ENCODE results near the gene CLP1. TPM values are rescaled to one million over a fixed set of nuclear protein-coding genes. Genes with fewer than 3 reads are reported as not detected.

Gene CLP1
- total and polyA plus RNA-seq, 7 experiments from 2014 or later = 10.1 to 18.5 (median 13.3) TPM

DNA sequence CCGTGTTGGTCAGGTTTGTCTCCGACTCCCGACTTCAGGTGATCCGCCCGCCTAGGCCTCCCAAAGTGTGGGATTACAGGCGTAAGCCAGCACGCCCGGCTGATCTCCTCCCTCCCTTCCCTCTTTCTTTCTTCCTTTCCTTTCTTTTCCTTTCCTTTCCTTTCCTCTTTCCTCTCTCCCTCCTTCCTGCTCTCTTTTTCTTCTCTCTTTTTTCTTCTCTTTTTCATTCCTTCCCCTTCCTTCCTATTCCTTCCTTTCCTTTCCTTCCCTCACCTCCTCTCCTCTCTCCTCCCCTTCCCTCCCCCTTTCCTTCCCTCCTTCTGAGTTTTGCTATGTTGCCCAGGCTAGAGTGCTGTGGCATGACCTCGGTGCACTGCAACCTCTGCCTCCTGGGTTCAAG is 6.4 kb downstream of the CLP1 start:
- intact Hi-C loops (cut with micrococcal nuclease) = loop anchor here in 1 of 2 donors (5.0 kb wide), 1 partner anchor 623 kb away; no protein-coding TSS in a partner anchor
- no peak overlapping the region for H3K4me3 Mint-ChIP-seq

DNA sequence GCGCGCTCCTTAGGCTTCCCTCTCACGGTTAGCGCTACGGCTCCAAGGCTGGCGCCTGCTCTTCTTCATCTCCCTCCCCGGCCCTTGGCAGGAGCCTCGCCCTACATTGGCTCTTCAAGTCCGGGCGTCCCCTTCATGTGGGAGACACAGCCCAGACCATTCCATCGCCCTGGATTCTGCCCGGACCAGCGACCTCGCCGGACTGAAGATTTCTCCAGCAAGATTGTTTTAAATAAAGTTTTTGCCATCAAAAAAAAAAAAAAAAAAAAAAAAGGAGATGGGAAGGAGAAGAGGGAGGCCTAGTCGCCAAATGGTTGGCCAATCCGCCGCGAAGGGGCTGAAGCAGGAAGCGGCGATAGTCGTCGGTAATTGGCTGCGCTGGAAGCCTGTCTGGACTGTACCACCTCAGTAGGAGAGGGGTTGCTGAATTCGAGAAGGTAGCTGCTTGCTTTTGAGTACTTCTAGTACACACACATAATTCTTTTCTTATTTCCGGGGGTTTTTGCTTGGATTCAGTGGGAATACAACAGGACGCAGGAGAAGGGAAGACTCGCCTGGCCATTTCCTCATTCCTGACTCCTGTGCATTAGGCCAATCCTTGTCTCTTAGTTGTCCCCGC is 9.7 kb downstream of the CLP1 start:
- H3K4me1 ChIP-seq (ENCODE audit: control insufficient read depth in 2 of 2, insufficient read depth in 2 of 2, low read length in 2 of 2) = peaks cover 25 to 28% of the 10 kb centered on the region in 2 donors
- peaks cover 3 to 13% (median 7%) of the 10 kb centered on the region in 5 donors for H3K36me3 Mint-ChIP-seq
- peak overlapping the region; percentile 84 to 100 (median 91) for H3K4me3 Mint-ChIP-seq
- H3K27me3 Mint-ChIP-seq = no peaks in the 10 kb centered on the region
- intact Hi-C loops (cut with micrococcal nuclease) = loop anchor here (1.0 to 5.0 kb wide), 17 partner anchors 10 to 1950 kb away; partner anchors contain the start of genes CLP1 (in 2 of the 2), MED19 (in 2 of the 2), SELENOH (in 2 of the 2) and SSRP1 (in 2 of the 2)
- H3K27ac Mint-ChIP-seq = peak overlapping the region; percentile 97 to 100 (median 98)
- peaks cover 0 to 14% (median 6%) of the 10 kb centered on the region in 3 experiments for H3K36me3 ChIP-seq (ENCODE audit: control insufficient read depth in 2 of 3, insufficient read depth in 3 of 3, low read length in 3 of 3)
- peak overlapping the region; percentile 87 for H3K4me3 ChIP-seq (ENCODE audit: low read length)
- H3K27ac ChIP-seq (ENCODE audit: low read depth, low read length) = peak overlapping the region; percentile 97
- ATAC-seq (peak; percentile 80), DNase-seq (peak; percentile 68 to 99 (median 97))
- ChIA-PET CTCF (interaction anchor here (1.0 to 1.7 kb wide), 3 partner anchors 9 to 140 kb away, joined by 3 to 4 read pairs (median 4); no protein-coding TSS in a partner anchor), POLR2A (interaction anchor here (0.6 to 2.0 kb wide), 13 partner anchors 9 to 1939 kb away, joined by 3 to 13 read pairs (median 4); partner anchors contain the start of genes CLP1, MED19, SELENOH and TMX2)
- no peaks in the 10 kb centered on the region for H3K27me3 ChIP-seq (ENCODE audit: control insufficient read depth in 2 of 2, insufficient read depth in 2 of 2, low read length in 2 of 2)
- no peaks in the 10 kb centered on the region for H3K9me3 ChIP-seq (ENCODE audit: control insufficient read depth in 2 of 3, low read length in 3 of 3)
- peaks cover 34 to 61% (median 48%) of the 10 kb centered on the region in 7 donors for H3K4me1 Mint-ChIP-seq
- H3K9me3 Mint-ChIP-seq = peaks cover 0 to 13% (median 0%) of the 10 kb centered on the region in 11 donors

More for the DNA sequence above, 6.4 kb downstream of the CLP1 start:
- Mint-ChIP-seq H3K4me1 (peaks cover 14 to 47% (median 36%) of the 10 kb centered on the region in 7 donors), H3K27ac (no peak overlapping the region), H3K27me3 (no peaks in the 10 kb centered on the region), H3K36me3 (peaks cover 9 to 26% (median 15%) of the 10 kb centered on the region in 5 donors), H3K9me3 (peaks cover 0 to 13% (median 0%) of the 10 kb centered on the region in 11 donors)
- Histone ChIP-seq H3K4me3 (ENCODE audit: low read length) (no peak overlapping the region), H3K4me1 (ENCODE audit: control insufficient read depth in 2 of 2, insufficient read depth in 2 of 2, low read length in 2 of 2) (peaks cover 1 to 7% of the 10 kb centered on the region in 2 donors), H3K9me3 (ENCODE audit: control insufficient read depth in 2 of 3, low read length in 3 of 3) (no peaks in the 10 kb centered on the region), H3K27ac (ENCODE audit: low read depth, low read length) (no peak overlapping the region), H3K27me3 (ENCODE audit: control insufficient read depth in 2 of 2, insufficient read depth in 2 of 2, low read length in 2 of 2) (no peaks in the 10 kb centered on the region), H3K36me3 (ENCODE audit: control insufficient read depth in 2 of 3, insufficient read depth in 3 of 3, low read length in 3 of 3) (peaks cover 16 to 42% (median 22%) of the 10 kb centered on the region in 3 experiments)
- POLR2A ChIA-PET = no interaction called here
- no peak for ATAC-seq
- CTCF ChIA-PET = interaction anchor here (1.1 kb wide), 1 partner anchor 137 kb away, joined by 3 read pairs; no protein-coding TSS in a partner anchor
- DNase-seq = no peak

DNA sequence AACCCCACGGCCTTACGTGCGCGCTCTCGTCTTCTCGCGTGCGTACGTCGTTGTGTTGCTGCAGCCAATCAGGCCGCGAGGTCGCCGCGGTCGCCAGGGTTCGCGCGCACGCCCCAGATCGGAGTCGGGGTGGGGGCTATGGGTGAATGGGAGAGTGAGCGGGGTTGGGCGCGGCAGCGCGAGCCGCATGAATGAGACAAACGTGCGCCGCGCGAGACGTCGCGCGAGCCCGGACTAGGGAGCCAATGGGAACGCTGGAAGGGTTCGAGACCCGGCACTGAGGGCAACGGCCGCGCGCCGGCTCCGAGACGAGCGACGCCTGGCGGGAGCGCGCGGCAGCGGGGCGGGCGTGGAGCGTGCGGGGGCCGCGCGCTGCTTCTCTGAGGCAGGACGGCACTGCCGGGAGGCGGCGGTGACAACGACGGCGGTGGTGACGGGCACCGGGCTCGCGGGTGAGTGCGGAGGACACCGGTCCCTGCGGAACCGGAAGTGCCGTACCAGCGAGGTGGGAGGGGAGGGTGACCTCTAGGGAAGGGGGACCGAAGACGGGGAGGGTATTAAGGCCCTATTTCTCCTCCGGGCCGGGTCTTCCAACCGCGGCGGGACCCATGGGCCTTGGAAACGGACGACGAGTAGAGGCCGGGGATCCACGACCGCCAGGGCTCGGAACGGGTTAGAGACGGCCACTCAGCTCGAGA is 10.3 kb downstream of the CLP1 start, which contains the start of gene ZDHHC5:
Gene ZDHHC5 (plus strand): TSS at position 379 of the 698 bp plus-strand sequence. CDS start 4,977 bp downstream, outside the sequence.
- Mint-ChIP-seq H3K27me3 (no peaks in the 10 kb centered on the region), H3K27ac (peak within 1 kb of the TSS; percentile 97 to 100 (median 98)), H3K4me3 (peak within 1 kb of the TSS; percentile 84 to 100 (median 91)), H3K36me3 (peaks cover 3 to 11% (median 4%) of the 10 kb centered on the region in 5 donors), H3K4me1 (peaks cover 35 to 62% (median 50%) of the 10 kb centered on the region in 7 donors), H3K9me3 (peaks cover 0 to 13% (median 0%) of the 10 kb centered on the region in 11 donors)
- no peaks in the 10 kb centered on the region for H3K9me3 ChIP-seq (ENCODE audit: control insufficient read depth in 2 of 3, low read length in 3 of 3)
- peak within 1 kb of the TSS; percentile 97 for H3K27ac ChIP-seq (ENCODE audit: low read depth, low read length)
- DNase-seq = peak; percentile 92 to 100 (median 100)
- peaks cover 25 to 28% of the 10 kb centered on the region in 2 donors for H3K4me1 ChIP-seq (ENCODE audit: control insufficient read depth in 2 of 2, insufficient read depth in 2 of 2, low read length in 2 of 2)
- intact Hi-C loops (cut with micrococcal nuclease) = loop anchor here (1.0 to 5.0 kb wide), 18 partner anchors 11 to 1949 kb away; partner anchors contain the start of genes CLP1 (in 2 of the 2), MED19 (in 2 of the 2), SELENOH (in 2 of the 2) and SSRP1 (in 2 of the 2)
- peaks cover 0 to 14% (median 10%) of the 10 kb centered on the region in 3 experiments for H3K36me3 ChIP-seq (ENCODE audit: control insufficient read depth in 2 of 3, insufficient read depth in 3 of 3, low read length in 3 of 3)
- no peaks in the 10 kb centered on the region for H3K27me3 ChIP-seq (ENCODE audit: control insufficient read depth in 2 of 2, insufficient read depth in 2 of 2, low read length in 2 of 2)
- POLR2A ChIA-PET = interaction anchor here (0.6 to 2.0 kb wide), 15 partner anchors 9 to 1938 kb away, joined by 3 to 13 read pairs (median 4); partner anchors contain the start of genes CLP1, MED19, SELENOH and TMX2
- CTCF ChIA-PET = interaction anchor here (1.7 kb wide), 1 partner anchor 141 kb away, joined by 4 read pairs; no protein-coding TSS in a partner anchor
- peak; percentile 90 for ATAC-seq
- peak within 1 kb of the TSS; percentile 87 for H3K4me3 ChIP-seq (ENCODE audit: low read length)

DNA sequence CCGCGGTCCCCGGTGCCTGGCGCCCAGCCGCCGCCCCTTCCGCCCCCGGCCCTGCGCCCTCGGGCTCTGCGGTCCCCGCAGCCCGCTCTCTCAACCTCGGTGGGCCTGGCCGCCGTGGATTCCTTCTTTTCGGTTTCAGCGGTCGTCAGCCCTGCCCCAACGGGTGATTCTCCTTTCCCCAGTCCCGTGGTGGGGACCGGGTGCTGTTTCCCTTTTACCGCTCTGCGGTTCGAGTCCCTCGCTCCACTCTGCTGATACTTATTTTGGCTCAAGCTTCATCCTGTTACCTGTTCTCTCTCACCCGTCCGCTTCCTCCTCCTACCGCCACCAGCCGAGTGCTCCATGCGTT is 10.8 kb downstream of the CLP1 start:
- DNase-seq = peak in 5 of 9 donors; percentile 39 to 45 (median 42)
- Mint-ChIP-seq H3K27me3 (no peaks in the 10 kb centered on the region), H3K4me1 (peaks cover 40 to 67% (median 55%) of the 10 kb centered on the region in 7 donors), H3K4me3 (peak overlapping the region; percentile 84 to 100 (median 91)), H3K27ac (peak overlapping the region; percentile 93 to 100 (median 98)), H3K36me3 (peaks cover 7 to 16% (median 9%) of the 10 kb centered on the region in 5 donors), H3K9me3 (peaks cover 0 to 13% (median 0%) of the 10 kb centered on the region in 11 donors)
- Histone ChIP-seq H3K27ac (ENCODE audit: low read depth, low read length) (peak overlapping the region; percentile 97), H3K4me3 (ENCODE audit: low read length) (peak overlapping the region; percentile 87), H3K9me3 (ENCODE audit: control insufficient read depth in 2 of 3, low read length in 3 of 3) (no peaks in the 10 kb centered on the region), H3K27me3 (ENCODE audit: control insufficient read depth in 2 of 2, insufficient read depth in 2 of 2, low read length in 2 of 2) (no peaks in the 10 kb centered on the region), H3K36me3 (ENCODE audit: control insufficient read depth in 2 of 3, insufficient read depth in 3 of 3, low read length in 3 of 3) (peaks cover 0 to 17% (median 14%) of the 10 kb centered on the region in 3 experiments), H3K4me1 (ENCODE audit: control insufficient read depth in 2 of 2, insufficient read depth in 2 of 2, low read length in 2 of 2) (peaks cover 25 to 33% of the 10 kb centered on the region in 2 donors)
- CTCF ChIA-PET = no interaction called here
- intact Hi-C loops (cut with micrococcal nuclease) = loop anchor here (1.0 to 5.0 kb wide), 3 partner anchors 132 to 1949 kb away; partner anchors contain the start of gene OSBP (in 1 of the 2)
- ATAC-seq = no peak
- POLR2A ChIA-PET = interaction anchor here (0.8 to 2.0 kb wide), 5 partner anchors 9 to 73 kb away, joined by 3 to 9 read pairs (median 5); partner anchors contain the start of genes SELENOH and YPEL4

DNA sequence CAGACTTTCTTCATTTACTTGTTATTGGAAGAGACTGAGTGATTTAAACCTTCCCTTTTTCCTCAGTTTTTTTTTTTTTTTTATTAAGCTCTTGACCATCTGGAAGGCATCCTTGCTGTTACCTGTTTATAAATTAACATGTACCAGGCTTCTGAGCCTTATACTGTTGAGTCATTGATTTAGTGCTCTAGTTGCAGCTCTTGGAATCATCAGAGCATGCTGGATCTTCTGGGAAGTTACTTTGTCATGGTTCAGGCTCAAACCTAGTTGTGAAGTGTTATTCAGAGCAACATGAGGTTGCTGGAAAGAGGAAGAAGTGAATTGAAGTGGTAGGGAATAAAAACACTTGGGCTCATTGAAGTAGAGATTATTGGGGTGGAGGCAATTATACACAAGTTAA is 16.7 kb downstream of the CLP1 start:
- DNase-seq (no peak), ATAC-seq (no peak)
- Mint-ChIP-seq H3K4me1 (peaks cover 46 to 90% (median 83%) of the 10 kb centered on the region in 7 donors), H3K36me3 (peaks cover 8 to 32% (median 20%) of the 10 kb centered on the region in 5 donors), H3K27ac (peak overlapping the region in 6 of 9 donors; percentile 6 to 99 (median 46)), H3K27me3 (no peaks in the 10 kb centered on the region), H3K4me3 (peak overlapping the region in 8 of 10 donors; percentile 2 to 84 (median 48)), H3K9me3 (no peaks in the 10 kb centered on the region)
- Histone ChIP-seq H3K4me3 (ENCODE audit: low read length) (no peak overlapping the region), H3K4me1 (ENCODE audit: control insufficient read depth in 2 of 2, insufficient read depth in 2 of 2, low read length in 2 of 2) (peaks cover 28 to 46% of the 10 kb centered on the region in 2 donors), H3K36me3 (ENCODE audit: control insufficient read depth in 2 of 3, insufficient read depth in 3 of 3, low read length in 3 of 3) (peaks cover 6 to 51% (median 17%) of the 10 kb centered on the region in 3 experiments), H3K27ac (ENCODE audit: low read depth, low read length) (peak overlapping the region; percentile 2), H3K9me3 (ENCODE audit: control insufficient read depth in 2 of 3, low read length in 3 of 3) (no peaks in the 10 kb centered on the region), H3K27me3 (ENCODE audit: control insufficient read depth in 2 of 2, insufficient read depth in 2 of 2, low read length in 2 of 2) (no peaks in the 10 kb centered on the region)
- intact Hi-C loops (cut with micrococcal nuclease) = no loop called here
- CTCF ChIA-PET = interaction anchor here (1.3 kb wide), 1 partner anchor 30 kb away, joined by 3 read pairs; no protein-coding TSS in a partner anchor
- POLR2A ChIA-PET = interaction anchor here (1.9 kb wide), 1 partner anchor 38 kb away, joined by 4 read pairs; the partner anchor contains the start of genes MED19 and TMX2

All from naive thymus-derived CD4-positive, alpha-beta T cell (primary cell).